HCT116 (cell line): Measurements from ENCODE around the gene HBE1. TPM values are rescaled to one million over a fixed set of nuclear protein-coding genes. Genes with fewer than 3 reads are reported as not detected.

ENCODE experiments used
- ATAC-seq: fragments of 200-7000 bp; cut with Tn5 transposase; 2 replicates; pipeline ENCODE4 v1.9.1; 2020; ENCODE audit warnings: mild to moderate bottlenecking, moderate library complexity
- BruUV-seq: library from RNA; stranded (reverse); fragments of 400-500 nt; replicated peaks from 2 replicates; lab custom pipeline; 2021; lab: Mats Ljungman, UMichigan
- CTCF ChIA-PET: fragments of 300-600 bp; sonication (Branson Sonifier 250); formaldehyde crosslinking; loops from one replicate; lab custom pipeline; 2021; ENCODE audit warnings: antibody characterized with exemption; lab: Charles Lee
- POLR2A ChIA-PET: fragments of 300-600, 350-600 bp; sonication (Branson Sonifier 250); formaldehyde crosslinking; loops from one replicate; lab custom pipeline; 2021; ENCODE audit warnings: antibody characterized with exemption; lab: Charles Lee
- RAD21 ChIA-PET, 2 experiments: fragments of 300-600 bp; sonication (Branson Sonifier 250); formaldehyde crosslinking; loops; one replicate each; lab custom pipeline; 2023; ENCODE audit warnings: low total read pairs in 2 of 2; ENCODE audit not compliant: uncharacterized antibody in 2 of 2, unreplicated experiment in 2 of 2, low non-redundant PET in 1 of 2; lab: Charles Lee
- DNase-seq: peaks from one replicate; pipeline ENCODE4 v3.0.0-alpha.2; 2010; ENCODE audit warnings: low read depth, low spot score
- H2AFZ ChIP-seq: fragments of 200-600 bp; shearing (Covaris generic), sonication (generic); 2 replicates; pipeline ENCODE4 v1.6.1; 2017; ENCODE audit warnings: low read depth, mixed run types, mixed read lengths, antibody characterized with exemption, low read length; ENCODE audit not compliant: poor library complexity, severe bottlenecking
- H3K27ac ChIP-seq: 2 replicates; pipeline ENCODE4 v1.5.1; 2012; ENCODE audit warnings: low read depth, low read length
- H3K27me3 ChIP-seq: fragments of 200-600 bp; sonication (generic); 2 replicates; pipeline ENCODE4 v1.6.1; 2016; ENCODE audit warnings: mixed run types, low read length, mixed read lengths; ENCODE audit not compliant: insufficient read depth
- H3K36me3 ChIP-seq, 2 experiments: fragments of 200-500 bp in 1 of 2; fragments of 200-600 bp in 1 of 2; sonication (Bioruptor generic) in 1 of 2; sonication (generic) in 1 of 2; 2 replicates each; pipeline versions ENCODE4 v1.5.1 to v1.6.1; 2014 to 2016; ENCODE audit warnings: low read length in 2 of 2, inconsistent platforms in 1 of 2, mixed read lengths in 1 of 2, mixed run types in 1 of 2; ENCODE audit not compliant: insufficient read depth in 2 of 2, control insufficient read depth in 1 of 2
- H3K4me1 ChIP-seq, 2 experiments: fragments of 200-600 bp in 1 of 2; sonication (generic) in 1 of 2; 2 replicates each; pipeline versions ENCODE4 v1.5.1 to v1.6.1; 2012 to 2017; ENCODE audit warnings: low read length in 2 of 2, inconsistent platforms in 1 of 2, mild to moderate bottlenecking in 1 of 2, mixed read lengths in 1 of 2, mixed run types in 1 of 2, moderate library complexity in 1 of 2; ENCODE audit not compliant: insufficient read depth in 2 of 2, control insufficient read depth in 1 of 2
- H3K4me2 ChIP-seq: fragments of 200-600 bp; sonication (generic); 2 replicates; pipeline ENCODE4 v1.6.1; 2017; ENCODE audit warnings: mixed run types, low read length, mixed read lengths
- H3K4me3 ChIP-seq, 2 experiments: fragments of 200-600 bp in 1 of 2; sonication (generic) in 1 of 2; replicated peaks in 1 of 2; 2 replicates each; pipeline ENCODE4 v1.5.1; 2011 to 2016; ENCODE audit warnings: low read length in 2 of 2, control low read depth in 1 of 2, low read depth in 1 of 2, mild to moderate bottlenecking in 1 of 2, mixed read lengths in 1 of 2, mixed run types in 1 of 2
- H3K79me2 ChIP-seq: fragments of 200-600 bp; sonication (generic); 2 replicates; pipeline ENCODE4 v1.6.1; 2017; ENCODE audit warnings: mild to moderate bottlenecking, mixed run types, low read length, moderate library complexity, mixed read lengths; ENCODE audit not compliant: insufficient read depth
- H3K9ac ChIP-seq: fragments of 200-600 bp; sonication (generic); 2 replicates; pipeline ENCODE4 v1.6.1; 2016; ENCODE audit warnings: low read length, mixed read lengths
- H3K9me2 ChIP-seq: fragments of 200-600 bp; sonication (generic), shearing (Covaris generic); 2 replicates; pipeline ENCODE4 v1.6.1; 2017; ENCODE audit warnings: mixed run types, mild to moderate bottlenecking, moderate library complexity; ENCODE audit not compliant: insufficient read depth
- H3K9me3 ChIP-seq, 2 experiments: fragments of 200-500 bp in 1 of 2; fragments of 200-600 bp in 1 of 2; sonication (Bioruptor generic) in 1 of 2; sonication (generic) in 1 of 2; 2 replicates each; pipeline ENCODE4 v1.6.1; 2014 to 2017; ENCODE audit warnings: low read length in 2 of 2, mixed read lengths in 2 of 2, inconsistent platforms in 1 of 2, low read depth in 1 of 2, mild to moderate bottlenecking in 1 of 2, mixed run types in 1 of 2, moderate library complexity in 1 of 2; ENCODE audit not compliant: control insufficient read depth in 1 of 2, insufficient read depth in 1 of 2
- H4K20me1 ChIP-seq: fragments of 200-600 bp; sonication (generic), shearing (Covaris generic); 2 replicates; pipeline ENCODE4 v1.6.1; 2017; ENCODE audit warnings: mixed run types, mild to moderate bottlenecking, moderate library complexity; ENCODE audit not compliant: insufficient read depth
- EGR1 ChIP-seq: IDR thresholded peaks from 2 replicates; pipeline ENCODE4 v1.6.1; 2012; ENCODE audit warnings: low read depth
- ELF1 ChIP-seq: IDR thresholded peaks from 2 replicates; pipeline ENCODE4 v1.6.1; 2012; ENCODE audit warnings: low read depth, borderline replicate concordance
- FOSL1 ChIP-seq: IDR thresholded peaks from 2 replicates; pipeline ENCODE4 v1.6.1; 2012; ENCODE audit warnings: low read depth
- JUND ChIP-seq: IDR thresholded peaks from 2 replicates; pipeline ENCODE4 v1.6.1; 2012
- POLR2A ChIP-seq: IDR thresholded peaks from 2 replicates; pipeline ENCODE4 v1.7.0; 2011; ENCODE audit warnings: borderline replicate concordance; ENCODE audit not compliant: insufficient read depth, insufficient read length; ENCODE audit errors: extremely low read depth
- SIN3A ChIP-seq: IDR thresholded peaks from 2 replicates; pipeline ENCODE4 v1.6.1; 2012; ENCODE audit warnings: low read depth
- intact Hi-C: fragments of 100-400 bp; cut with micrococcal nuclease; formaldehyde crosslinking; loops from 2 replicates; pipeline ENCODE4 v1.10.0; 2022
- total RNA-seq: library from RNA; stranded (reverse); gene quantifications from one replicate; pipeline ENCODE4 v1.2.1, GENCODE V29; 2021; ENCODE audit not compliant: unreplicated experiment
- TF ChIP-seq, protein P1 (sequence below): IDR thresholded peaks from 2 replicates; pipeline ENCODE4 v1.6.1; 2012; ENCODE audit warnings: low read depth
- TF ChIP-seq, protein P2 (sequence below): IDR thresholded peaks from 2 replicates; pipeline ENCODE4 v1.6.1; 2011; ENCODE audit warnings: mild to moderate bottlenecking, low read length, moderate library complexity; ENCODE audit not compliant: insufficient replicate concordance; ENCODE audit errors: extremely low read depth

HBE1 gene
- total RNA-seq, 1 experiment from 2014 or later: 212 TPM

DNA sequence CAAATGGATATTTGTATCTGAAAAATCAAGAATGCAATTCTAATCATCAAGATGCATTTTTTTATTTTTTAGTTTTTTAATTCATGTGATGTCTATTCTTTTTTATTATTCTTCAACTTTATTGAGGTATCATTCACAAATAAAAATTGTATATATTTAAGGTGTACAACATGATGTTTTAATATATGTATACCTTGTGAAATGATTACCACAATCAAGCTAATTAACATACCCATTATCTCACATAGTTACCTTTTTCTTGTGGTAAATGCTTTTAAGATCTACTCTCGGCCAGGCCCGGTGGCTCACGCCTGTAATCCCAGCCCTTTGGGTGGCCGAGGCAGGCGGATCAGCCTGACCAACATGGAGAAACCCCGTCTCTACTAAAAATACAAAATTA lies 46.6 kb downstream of the HBE1 start:
- Histone ChIP-seq H3K9ac (no peak overlapping the region), H3K79me2 (no peaks in the 10 kb centered on the region), H3K4me3 (no peak overlapping the region), H3K27ac (no peak overlapping the region), H3K27me3 (no peaks in the 10 kb centered on the region), H3K4me1 (no peaks in the 10 kb centered on the region), H3K9me3 (no peaks in the 10 kb centered on the region), H2AFZ (no peak overlapping the region), H3K4me2 (no peak overlapping the region), H3K36me3 (no peaks in the 10 kb centered on the region), H4K20me1 (no peaks in the 10 kb centered on the region), H3K9me2 (no peaks in the 10 kb centered on the region)
- ChIA-PET POLR2A (no interaction called here), CTCF (no interaction called here), RAD21 (no interaction called here)
- TF ChIP-seq SIN3A (no peak), POLR2A (no peak), FOSL1 (no peak), JUND (no peak), ELF1 (no peak), EGR1 (no peak)
- TF ChIP-seq, protein P1, sequence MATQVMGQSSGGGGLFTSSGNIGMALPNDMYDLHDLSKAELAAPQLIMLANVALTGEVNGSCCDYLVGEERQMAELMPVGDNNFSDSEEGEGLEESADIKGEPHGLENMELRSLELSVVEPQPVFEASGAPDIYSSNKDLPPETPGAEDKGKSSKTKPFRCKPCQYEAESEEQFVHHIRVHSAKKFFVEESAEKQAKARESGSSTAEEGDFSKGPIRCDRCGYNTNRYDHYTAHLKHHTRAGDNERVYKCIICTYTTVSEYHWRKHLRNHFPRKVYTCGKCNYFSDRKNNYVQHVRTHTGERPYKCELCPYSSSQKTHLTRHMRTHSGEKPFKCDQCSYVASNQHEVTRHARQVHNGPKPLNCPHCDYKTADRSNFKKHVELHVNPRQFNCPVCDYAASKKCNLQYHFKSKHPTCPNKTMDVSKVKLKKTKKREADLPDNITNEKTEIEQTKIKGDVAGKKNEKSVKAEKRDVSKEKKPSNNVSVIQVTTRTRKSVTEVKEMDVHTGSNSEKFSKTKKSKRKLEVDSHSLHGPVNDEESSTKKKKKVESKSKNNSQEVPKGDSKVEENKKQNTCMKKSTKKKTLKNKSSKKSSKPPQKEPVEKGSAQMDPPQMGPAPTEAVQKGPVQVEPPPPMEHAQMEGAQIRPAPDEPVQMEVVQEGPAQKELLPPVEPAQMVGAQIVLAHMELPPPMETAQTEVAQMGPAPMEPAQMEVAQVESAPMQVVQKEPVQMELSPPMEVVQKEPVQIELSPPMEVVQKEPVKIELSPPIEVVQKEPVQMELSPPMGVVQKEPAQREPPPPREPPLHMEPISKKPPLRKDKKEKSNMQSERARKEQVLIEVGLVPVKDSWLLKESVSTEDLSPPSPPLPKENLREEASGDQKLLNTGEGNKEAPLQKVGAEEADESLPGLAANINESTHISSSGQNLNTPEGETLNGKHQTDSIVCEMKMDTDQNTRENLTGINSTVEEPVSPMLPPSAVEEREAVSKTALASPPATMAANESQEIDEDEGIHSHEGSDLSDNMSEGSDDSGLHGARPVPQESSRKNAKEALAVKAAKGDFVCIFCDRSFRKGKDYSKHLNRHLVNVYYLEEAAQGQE: no peak
- TF ChIP-seq, protein P2, sequence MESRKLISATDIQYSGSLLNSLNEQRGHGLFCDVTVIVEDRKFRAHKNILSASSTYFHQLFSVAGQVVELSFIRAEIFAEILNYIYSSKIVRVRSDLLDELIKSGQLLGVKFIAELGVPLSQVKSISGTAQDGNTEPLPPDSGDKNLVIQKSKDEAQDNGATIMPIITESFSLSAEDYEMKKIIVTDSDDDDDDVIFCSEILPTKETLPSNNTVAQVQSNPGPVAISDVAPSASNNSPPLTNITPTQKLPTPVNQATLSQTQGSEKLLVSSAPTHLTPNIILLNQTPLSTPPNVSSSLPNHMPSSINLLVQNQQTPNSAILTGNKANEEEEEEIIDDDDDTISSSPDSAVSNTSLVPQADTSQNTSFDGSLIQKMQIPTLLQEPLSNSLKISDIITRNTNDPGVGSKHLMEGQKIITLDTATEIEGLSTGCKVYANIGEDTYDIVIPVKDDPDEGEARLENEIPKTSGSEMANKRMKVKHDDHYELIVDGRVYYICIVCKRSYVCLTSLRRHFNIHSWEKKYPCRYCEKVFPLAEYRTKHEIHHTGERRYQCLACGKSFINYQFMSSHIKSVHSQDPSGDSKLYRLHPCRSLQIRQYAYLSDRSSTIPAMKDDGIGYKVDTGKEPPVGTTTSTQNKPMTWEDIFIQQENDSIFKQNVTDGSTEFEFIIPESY: no peak
- intact Hi-C loops: no loop called here
- no TSS peak for BruUV-seq
- no peak for DNase-seq
- no peak for ATAC-seq

Other genes starting within 250 kb of the HBE1 start
- gene OR52J3, start 223.4 kb downstream of the HBE1 start, total RNA-seq: not detected
- gene OR52E2, start 210.3 kb downstream of the HBE1 start, total RNA-seq: not detected
- not detected for gene OR52E1, start 200.4 kb downstream of the HBE1 start, total RNA-seq
- gene OR52A5, start 131.6 kb downstream of the HBE1 start, total RNA-seq: not detected
- gene OR52A1, start 115.2 kb downstream of the HBE1 start, total RNA-seq: not detected
- gene OR51V1, start 69.3 kb downstream of the HBE1 start, total RNA-seq: not detected
- not detected for gene HBB, start 42.9 kb downstream of the HBE1 start, total RNA-seq
- not detected for gene HBD, start 35.5 kb downstream of the HBE1 start, total RNA-seq
- 3.6 TPM for gene HBG1, start 20.1 kb downstream of the HBE1 start, total RNA-seq
- 48.1 TPM for gene HBG2, start 15.2 kb downstream of the HBE1 start, total RNA-seq
- 43.7 TPM for gene OR51B4, start 32.0 kb upstream of the HBE1 start, total RNA-seq
- 17.1 TPM for gene OR51B2, start 54.4 kb upstream of the HBE1 start, total RNA-seq
- 140 TPM for gene OR51B5, start 73.6 kb upstream of the HBE1 start, total RNA-seq
- not detected for gene OR51B6, start 81.6 kb upstream of the HBE1 start, total RNA-seq
- gene OR51M1, start 113.9 kb upstream of the HBE1 start, total RNA-seq: not detected
- not detected for gene OR51Q1, start 152.2 kb upstream of the HBE1 start, total RNA-seq
- 23.1 TPM for gene OR51I1, start 171.6 kb upstream of the HBE1 start, total RNA-seq
- not detected for gene OR51I2, start 179.4 kb upstream of the HBE1 start, total RNA-seq
- gene OR52D1, start 218.7 kb upstream of the HBE1 start, total RNA-seq: not detected
- gene UBQLN3, start 240.0 kb upstream of the HBE1 start, total RNA-seq: not detected
- gene UBQLNL, start 246.8 kb upstream of the HBE1 start, total RNA-seq: not detected